Neural crest cell (in vitro differentiated cells): ENCODE data around the gene PRKAR2B. TPM values are rescaled to one million over a fixed set of nuclear protein-coding genes. Genes with fewer than 3 reads are reported as not detected.
A peak's percentile ranks its signal among the peaks of the same experiment; 100 is the strongest.

Experiments used
- DNase-seq: peaks from one replicate; pipeline ENCODE4 v3.0.0; 2021; ENCODE audit warnings: low read depth, mixed read lengths, low spot score
- H3K27ac Mint-ChIP-seq: one replicate; pipeline ENCODE4 v1.8.0; 2021; ENCODE audit warnings: mild to moderate bottlenecking, mixed read lengths; ENCODE audit not compliant: unreplicated experiment
- H3K27me3 Mint-ChIP-seq: 2 replicates; pipeline ENCODE4 v1.8.0; 2021; ENCODE audit warnings: low read depth, mild to moderate bottlenecking, mixed read lengths
- H3K36me3 Mint-ChIP-seq: 2 replicates; pipeline ENCODE4 v1.8.0; 2021; ENCODE audit warnings: low read depth, mild to moderate bottlenecking, mixed read lengths
- H3K4me1 Mint-ChIP-seq: 2 replicates; pipeline ENCODE4 v1.8.0; 2021; ENCODE audit warnings: mixed read lengths
- H3K4me3 Mint-ChIP-seq: one replicate; pipeline ENCODE4 v1.8.0; 2021; ENCODE audit warnings: mild to moderate bottlenecking, mixed read lengths
- H3K9me3 Mint-ChIP-seq: 2 replicates; pipeline ENCODE4 v1.8.0; 2021; ENCODE audit warnings: mixed read lengths
- total RNA-seq: library from RNA; stranded (reverse); gene quantifications from 2 replicates; pipeline ENCODE4 v1.2.1, GENCODE V29; 2021
- TF ChIP-seq, protein P1 (sequence below): fragments of 200-600 bp; sonication (generic); conservative IDR thresholded peaks from 2 replicates; pipeline ENCODE4 v1.5.0; 2021; ENCODE audit warnings: antibody characterized with exemption, mild to moderate bottlenecking

Gene PRKAR2B
- total RNA-seq, 1 donor from 2014 or later: 14.4 TPM

DNA sequence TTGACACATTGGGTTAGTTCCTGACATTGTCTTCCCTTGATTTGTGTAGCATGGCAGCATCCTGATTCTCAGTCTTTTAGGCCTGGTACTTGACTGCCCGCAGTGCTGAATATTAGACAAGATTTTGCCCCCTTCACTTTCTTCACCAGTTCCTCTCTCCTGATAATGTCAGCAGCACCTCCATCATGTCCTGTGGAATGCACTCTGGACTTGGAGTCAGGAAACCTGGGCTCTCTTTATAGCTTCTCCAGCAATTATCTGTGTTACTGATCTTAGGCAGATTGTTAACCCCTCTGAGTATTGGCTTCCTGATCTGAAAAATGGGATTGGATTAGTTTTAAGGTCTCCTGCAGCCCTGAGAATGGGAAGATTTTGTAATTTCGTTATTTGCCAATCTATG, 143.3 kb downstream of the PRKAR2B start:
- TF ChIP-seq, protein P1, sequence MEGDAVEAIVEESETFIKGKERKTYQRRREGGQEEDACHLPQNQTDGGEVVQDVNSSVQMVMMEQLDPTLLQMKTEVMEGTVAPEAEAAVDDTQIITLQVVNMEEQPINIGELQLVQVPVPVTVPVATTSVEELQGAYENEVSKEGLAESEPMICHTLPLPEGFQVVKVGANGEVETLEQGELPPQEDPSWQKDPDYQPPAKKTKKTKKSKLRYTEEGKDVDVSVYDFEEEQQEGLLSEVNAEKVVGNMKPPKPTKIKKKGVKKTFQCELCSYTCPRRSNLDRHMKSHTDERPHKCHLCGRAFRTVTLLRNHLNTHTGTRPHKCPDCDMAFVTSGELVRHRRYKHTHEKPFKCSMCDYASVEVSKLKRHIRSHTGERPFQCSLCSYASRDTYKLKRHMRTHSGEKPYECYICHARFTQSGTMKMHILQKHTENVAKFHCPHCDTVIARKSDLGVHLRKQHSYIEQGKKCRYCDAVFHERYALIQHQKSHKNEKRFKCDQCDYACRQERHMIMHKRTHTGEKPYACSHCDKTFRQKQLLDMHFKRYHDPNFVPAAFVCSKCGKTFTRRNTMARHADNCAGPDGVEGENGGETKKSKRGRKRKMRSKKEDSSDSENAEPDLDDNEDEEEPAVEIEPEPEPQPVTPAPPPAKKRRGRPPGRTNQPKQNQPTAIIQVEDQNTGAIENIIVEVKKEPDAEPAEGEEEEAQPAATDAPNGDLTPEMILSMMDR: no peak
- no peaks in the 10 kb centered on the region for H3K27me3 Mint-ChIP-seq
- no peak for DNase-seq
- H3K4me3 Mint-ChIP-seq: no peak overlapping the region
- H3K27ac Mint-ChIP-seq: no peak overlapping the region
- no peaks in the 10 kb centered on the region for H3K9me3 Mint-ChIP-seq
- H3K4me1 Mint-ChIP-seq: no peaks in the 10 kb centered on the region
- peaks cover 14% of the 10 kb centered on the region for H3K36me3 Mint-ChIP-seq

DNA sequence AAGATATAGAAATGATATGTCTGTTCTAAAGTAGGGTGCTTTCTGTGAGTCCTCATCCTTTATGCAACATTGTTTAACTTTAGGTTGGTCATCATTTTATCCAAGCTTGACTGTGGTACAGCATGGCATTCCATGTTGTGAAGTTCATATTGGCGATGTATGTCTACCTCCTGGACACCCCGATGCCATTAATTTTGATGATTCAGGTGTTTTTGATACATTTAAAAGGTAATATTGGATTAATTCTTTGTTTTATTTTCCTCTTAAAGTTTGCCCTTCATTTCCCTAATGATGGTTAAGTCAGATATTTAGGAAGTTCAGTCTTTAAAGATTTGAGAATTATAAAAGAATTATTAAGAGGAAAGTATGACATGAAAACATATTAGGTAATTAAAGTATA, 145.6 kb downstream of the PRKAR2B start:
- H3K4me3 Mint-ChIP-seq: no peak overlapping the region
- no peak for DNase-seq
- no peaks in the 10 kb centered on the region for H3K27me3 Mint-ChIP-seq
- peaks cover 12% of the 10 kb centered on the region for H3K36me3 Mint-ChIP-seq
- no peak overlapping the region for H3K27ac Mint-ChIP-seq
- TF ChIP-seq, protein P1: no peak
- H3K4me1 Mint-ChIP-seq: peaks cover 7% of the 10 kb centered on the region
- no peaks in the 10 kb centered on the region for H3K9me3 Mint-ChIP-seq

DNA sequence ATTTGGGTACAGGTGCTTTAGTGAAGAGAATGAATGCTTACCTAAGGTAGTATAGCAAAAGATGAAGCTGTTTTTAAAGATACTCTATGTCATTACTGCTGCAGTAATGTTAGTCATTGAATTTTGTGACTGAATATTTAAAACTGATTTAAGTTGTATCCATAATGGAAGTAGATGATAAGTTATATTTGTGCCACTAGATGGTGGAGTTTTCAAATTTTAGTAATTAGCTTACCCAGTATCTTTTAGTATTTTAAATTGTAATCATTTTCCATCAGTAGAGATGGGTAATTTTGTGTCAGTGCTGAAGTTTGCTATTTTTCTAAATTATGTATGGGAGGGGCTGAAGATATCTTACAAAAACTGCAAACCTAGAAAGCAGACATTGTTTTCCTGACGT, 149.5 kb downstream of the PRKAR2B start:
- Mint-ChIP-seq H3K4me1 (peaks cover 7% of the 10 kb centered on the region), H3K36me3 (peaks cover under 1% of the 10 kb centered on the region), H3K27ac (no peak overlapping the region), H3K4me3 (no peak overlapping the region), H3K9me3 (no peaks in the 10 kb centered on the region), H3K27me3 (no peaks in the 10 kb centered on the region)
- no peak for DNase-seq
- TF ChIP-seq, protein P1: peak; percentile 34

DNA sequence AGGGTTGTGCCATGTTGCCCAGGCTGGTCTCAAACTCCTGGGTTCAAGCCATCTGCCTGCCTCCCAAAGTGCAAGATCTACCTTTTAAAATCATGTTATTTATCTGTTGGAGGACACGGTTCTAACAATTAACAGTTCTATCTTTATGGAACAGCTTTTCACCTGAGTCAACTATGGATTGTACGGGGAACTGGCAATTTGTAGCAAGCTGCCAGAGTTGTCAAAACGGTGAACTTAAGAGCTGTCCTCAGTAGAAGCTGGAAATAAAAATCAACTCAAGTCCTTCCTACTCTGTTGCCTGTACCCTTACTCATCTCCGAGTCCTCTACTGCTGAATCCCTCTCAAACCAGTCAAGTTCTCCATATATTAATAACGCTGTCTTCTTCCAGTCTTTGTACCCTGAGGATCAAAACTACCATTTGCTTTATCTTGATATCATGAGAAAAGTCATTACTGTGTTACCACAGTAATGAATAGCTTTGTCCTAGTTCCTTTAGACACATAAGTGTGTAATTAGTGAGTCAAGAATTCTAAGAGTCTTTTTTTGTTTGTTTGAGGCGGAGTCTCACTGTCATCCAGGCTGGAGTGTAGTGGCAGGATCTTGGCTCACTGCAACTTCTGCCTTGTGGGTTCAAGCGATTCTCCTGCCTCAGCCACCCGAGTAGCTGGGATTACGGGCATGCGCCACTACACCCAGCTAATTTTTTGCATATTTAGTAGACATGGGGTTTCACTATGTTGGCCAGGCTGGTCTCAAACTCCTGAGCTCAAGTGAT, 152.5 kb downstream of the PRKAR2B start:
- DNase-seq: no peak
- Mint-ChIP-seq H3K27ac (no peak overlapping the region), H3K27me3 (no peaks in the 10 kb centered on the region), H3K4me3 (no peak overlapping the region), H3K4me1 (peaks cover 7% of the 10 kb centered on the region), H3K36me3 (no peaks in the 10 kb centered on the region), H3K9me3 (no peaks in the 10 kb centered on the region)
- TF ChIP-seq, protein P1: no peak

DNA sequence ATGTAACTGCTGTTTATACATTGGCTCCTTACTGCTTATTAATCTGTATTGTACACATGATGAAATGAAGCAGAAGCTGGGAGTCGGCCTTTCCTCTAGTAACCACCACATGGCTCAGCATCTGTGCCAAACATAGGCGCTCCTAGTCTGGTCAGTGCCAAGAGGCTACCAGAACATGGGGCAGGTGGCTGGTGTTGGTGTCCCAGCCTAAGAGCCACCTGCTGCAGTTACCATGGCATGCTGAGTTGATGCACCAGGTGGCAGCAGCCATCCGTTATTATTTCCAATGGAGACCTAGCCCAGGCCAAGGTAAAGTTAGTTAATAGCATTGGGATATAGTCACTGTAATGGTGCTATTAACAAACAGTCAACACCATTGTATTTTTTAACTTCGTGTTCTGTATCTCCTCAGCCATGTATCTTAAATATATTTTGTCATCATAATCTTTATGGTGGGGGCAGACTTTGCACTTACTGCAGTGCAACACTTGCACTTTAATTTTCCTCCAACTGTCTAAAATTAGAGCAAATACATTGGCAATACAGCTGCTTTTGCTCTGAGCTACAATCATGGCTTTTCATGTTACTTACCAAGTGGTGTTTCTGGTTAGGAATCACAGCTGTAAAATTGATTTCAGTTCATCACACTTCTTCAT, 157.4 kb downstream of the PRKAR2B start:
- no peak overlapping the region for H3K27ac Mint-ChIP-seq
- no peak overlapping the region for H3K4me3 Mint-ChIP-seq
- H3K36me3 Mint-ChIP-seq: no peaks in the 10 kb centered on the region
- TF ChIP-seq, protein P1: peak; percentile 59
- H3K9me3 Mint-ChIP-seq: no peaks in the 10 kb centered on the region
- no peaks in the 10 kb centered on the region for H3K27me3 Mint-ChIP-seq
- no peaks in the 10 kb centered on the region for H3K4me1 Mint-ChIP-seq
- no peak for DNase-seq
